HG03280 (cell line): ENCODE results near the gene MAP2K3.
"Not testable (repeated sequence)": the region's sequence is repeated elsewhere in the genome, so short reads cannot be mapped to it uniquely, and the experiment has no call there.

Experiments
- ATAC-seq: cut with Tn5 transposase; IDR thresholded peaks from one replicate; pipeline ENCODE4 v1.9.1; 2021; ENCODE audit warnings: mild to moderate bottlenecking, moderate library complexity; ENCODE audit not compliant: unreplicated experiment

The MAP2K3 gene

GRCh38 chr17:21327921-21328320 lies 43.4 kb downstream of the MAP2K3 start:
- not testable (repeated sequence) for ATAC-seq

- ATAC-seq: not testable (repeated sequence)
Measured at GRCh38 chr17:21328778-21329177, 44.3 kb downstream of the MAP2K3 start.

GRCh38 chr17:21330436-21331160 lies 46.1 kb downstream of the MAP2K3 start:
- no peak for ATAC-seq

- ATAC-seq: not testable (repeated sequence)
Measured at GRCh38 chr17:21336541-21337294, 52.2 kb downstream of the MAP2K3 start.

- not testable (repeated sequence) for ATAC-seq
Measured at GRCh38 chr17:21337981-21338625, 53.6 kb downstream of the MAP2K3 start.

- ATAC-seq: no peak
Measured at GRCh38 chr17:21339011-21339410, 54.5 kb downstream of the MAP2K3 start.

GRCh38 chr17:21339571-21339970 lies 55.1 kb downstream of the MAP2K3 start:
- not testable (repeated sequence) for ATAC-seq

GRCh38 chr17:21340407-21340806 lies 55.9 kb downstream of the MAP2K3 start:
- not testable (repeated sequence) for ATAC-seq

GRCh38 chr17:21341279-21341678 lies 56.8 kb downstream of the MAP2K3 start:
- not testable (repeated sequence) for ATAC-seq

- ATAC-seq: not testable (repeated sequence)
Measured at GRCh38 chr17:21341925-21342540, 57.5 kb downstream of the MAP2K3 start.

- ATAC-seq: not testable (repeated sequence)
Measured at GRCh38 chr17:21343061-21343949, 58.8 kb downstream of the MAP2K3 start.

- not testable (repeated sequence) for ATAC-seq
Measured at GRCh38 chr17:21344801-21345200, 60.3 kb downstream of the MAP2K3 start.

GRCh38 chr17:21345236-21345635 lies 60.7 kb downstream of the MAP2K3 start:
- ATAC-seq: no peak

- not testable (repeated sequence) for ATAC-seq
Measured at GRCh38 chr17:21346107-21346506, 61.6 kb downstream of the MAP2K3 start.

GRCh38 chr17:21346651-21347250 lies 62.2 kb downstream of the MAP2K3 start:
- not testable (repeated sequence) for ATAC-seq

- not testable (repeated sequence) for ATAC-seq
Measured at GRCh38 chr17:21347660-21348059, 63.1 kb downstream of the MAP2K3 start.

- peak; percentile 44 for ATAC-seq
Measured at GRCh38 chr17:21348081-21348925, 63.8 kb downstream of the MAP2K3 start.

GRCh38 chr17:21348926-21349261 lies 64.4 kb downstream of the MAP2K3 start:
- not testable (repeated sequence) for ATAC-seq
